ENCODE results near the gene CC2D2B. TPM values are rescaled to one million over a fixed set of nuclear protein-coding genes. Genes with fewer than 3 reads are reported as not detected.
"Not testable (repeated sequence)": the region's sequence is repeated elsewhere in the genome, so short reads cannot be mapped to it uniquely, and the experiment has no call there.

CC2D2B gene
- polyA plus RNA-seq (2013, experiment 1 of 2; ENCODE audit: insufficient read length) = 0.29 TPM
- polyA plus RNA-seq (2013, experiment 2 of 2; ENCODE audit: insufficient read length) = 0.23 TPM

- peak; percentile 80 for DNase-seq
Observed at GRCh38 chr10:95907456-95908253, at the start of gene CC2D2B. Gene CC2D2B (plus strand): TSS chr10:95907975. CDS start chr10:95911324, 3,349 bp downstream.

- no peak for DNase-seq
Observed at GRCh38 chr10:95860166-95860940, 47.4 kb upstream of the CC2D2B start.

- DNase-seq = no peak
Observed at GRCh38 chr10:95861386-95861785, 46.4 kb upstream of the CC2D2B start.

- peak; percentile 82 for DNase-seq
Observed at GRCh38 chr10:95864906-95865813, 42.6 kb upstream of the CC2D2B start.

GRCh38 chr10:95865814-95866466, 41.8 kb upstream of the CC2D2B start:
- DNase-seq = no peak

- DNase-seq = no peak
Observed at GRCh38 chr10:95866467-95866842, 41.3 kb upstream of the CC2D2B start.

- DNase-seq = no peak
Observed at GRCh38 chr10:95867866-95868265, 39.9 kb upstream of the CC2D2B start.

GRCh38 chr10:95872158-95872711, 35.5 kb upstream of the CC2D2B start:
- DNase-seq = no peak

- no peak for DNase-seq
Observed at GRCh38 chr10:95873139-95873538, 34.6 kb upstream of the CC2D2B start.

GRCh38 chr10:95873651-95874050, 34.1 kb upstream of the CC2D2B start:
- no peak for DNase-seq

GRCh38 chr10:95874783-95875182, 33.0 kb upstream of the CC2D2B start:
- not testable (repeated sequence) for DNase-seq

GRCh38 chr10:95876756-95877155, 31.0 kb upstream of the CC2D2B start:
- no peak for DNase-seq

- DNase-seq = no peak
Observed at GRCh38 chr10:95877881-95878280, 29.9 kb upstream of the CC2D2B start.

- no peak for DNase-seq
Observed at GRCh38 chr10:95880704-95881103, 27.1 kb upstream of the CC2D2B start.

GRCh38 chr10:95881316-95881715, 26.5 kb upstream of the CC2D2B start:
- DNase-seq = peak; percentile 23

GRCh38 chr10:95889830-95890229, 17.9 kb upstream of the CC2D2B start:
- DNase-seq = no peak

GRCh38 chr10:95896071-95896850, 11.5 kb upstream of the CC2D2B start:
- no peak for DNase-seq

GRCh38 chr10:95905897-95906580, 1.7 kb upstream of the CC2D2B start:
- DNase-seq = not testable (repeated sequence)

- peak; percentile 53 for DNase-seq
Observed at GRCh38 chr10:95906677-95907455, 909 bp upstream of the CC2D2B start.
